Measurements from ENCODE around the gene SMG7. TPM values are rescaled to one million over a fixed set of nuclear protein-coding genes. Genes with fewer than 3 reads are reported as not detected.

The SMG7 gene
- total and polyA plus RNA-seq, 2 of the 4 experiments (the other 2 are of a cell fraction) = 18.1 to 22.6 TPM

DNA sequence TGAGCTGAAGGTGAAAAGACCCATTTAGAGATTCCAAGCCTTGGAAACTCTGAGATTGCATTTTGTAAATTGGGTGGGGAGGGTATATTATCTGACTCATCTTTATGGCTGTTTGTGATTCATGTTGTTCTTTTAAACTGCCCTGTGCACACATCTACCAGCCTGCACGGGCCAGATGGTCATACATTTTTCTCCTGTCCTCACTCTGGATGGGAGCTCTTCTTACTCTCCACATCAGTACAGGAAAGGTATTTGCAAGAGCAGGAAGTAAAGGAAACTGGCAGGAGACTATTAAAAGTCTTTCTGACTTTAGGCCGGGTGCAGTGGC is 39.8 kb upstream of the SMG7 start:
- dilution Hi-C loops (cut with HindIII; ENCODE audit: low sequenced_read_pairs, unreplicated experiment) = no loop called here
- Histone ChIP-seq H4K8ac (ENCODE audit: low read depth in 2 of 2, low read length in 2 of 2) (no peak overlapping the region), H3K4me1 (ENCODE audit: control insufficient read depth, insufficient read depth, low read length) (no peaks in the 10 kb centered on the region), H2AK9ac (replicated peaks; ENCODE audit: low read depth, low read length, poor library complexity) (no peak overlapping the region), H3K9me1 (ENCODE audit: insufficient read depth, low read length) (no peaks in the 10 kb centered on the region), H2BK5ac (ENCODE audit: low read depth, low read length, poor library complexity, severe bottlenecking) (no peak overlapping the region), H3K4me3 (ENCODE audit: insufficient read depth, low read depth, low read length) (no peak overlapping the region), H3K4ac (ENCODE audit: low read depth, low read length) (no peak overlapping the region), H4K20me1 (ENCODE audit: insufficient read depth, low read length) (no peaks in the 10 kb centered on the region), H3K14ac (replicated peaks; ENCODE audit: low read depth, low read length) (no peak overlapping the region), H4K91ac (ENCODE audit: insufficient read depth, low read depth, low read length) (no peak overlapping the region), H3K4me2 (ENCODE audit: low read depth, low read length) (no peak overlapping the region), H3K36me3 (ENCODE audit: control insufficient read depth, insufficient read depth, low read length) (no peaks in the 10 kb centered on the region), H3K9ac (ENCODE audit: low read depth, low read length) (no peak overlapping the region), H4K5ac (ENCODE audit: low read depth, low read length) (no peak overlapping the region), H2BK20ac (ENCODE audit: low read depth, low read length) (no peak overlapping the region), H3K18ac (ENCODE audit: low read depth, low read length) (no peak overlapping the region), H3K23ac (ENCODE audit: low read depth, low read length) (no peak overlapping the region), H2BK15ac (ENCODE audit: low read depth, low read length) (no peak overlapping the region), H3K27me3 (ENCODE audit: control insufficient read depth, insufficient read depth, low read length) (peaks cover 16% of the 10 kb centered on the region), H3K56ac (ENCODE audit: extremely low read depth, insufficient read depth, low read length) (no peak overlapping the region), H2BK120ac (ENCODE audit: low read depth, low read length) (no peak overlapping the region), H3K79me1 (ENCODE audit: low read depth in 1 of 2, low read length in 2 of 2) (no peaks in the 10 kb centered on the region), H3K9me3 (ENCODE audit: control insufficient read depth, insufficient read depth, low read length) (no peaks in the 10 kb centered on the region), H3K27ac (ENCODE audit: insufficient read depth, low read length) (no peak overlapping the region), H2AK5ac (ENCODE audit: low read depth, low read length) (no peak overlapping the region), H2AFZ (replicated peaks; ENCODE audit: low read length, poor library complexity) (no peak overlapping the region)
- ChIA-PET CTCF (no interaction called here), POLR2A (ENCODE audit: unreplicated experiment) (no interaction called here)
- TF ChIP-seq RAD21 (IDR thresholded peaks at IDR 0.05; ENCODE audit: low read length) = no peak
- no peak for TF ChIP-seq SMC3 (IDR thresholded peaks at IDR 0.05; ENCODE audit: low read depth, low read length)
- no peak for TF ChIP-seq NFE2L2 (IDR thresholded peaks at IDR 0.05; ENCODE audit: low read depth, low read length)
- no peak for TF ChIP-seq MAFK (IDR thresholded peaks at IDR 0.05; ENCODE audit: low read depth, low read length)
- TF ChIP-seq CHD1 (IDR thresholded peaks at IDR 0.05; ENCODE audit: low read depth, low read length) = no peak
- TF ChIP-seq MAZ (IDR thresholded peaks at IDR 0.05; ENCODE audit: borderline replicate concordance, low read depth, low read length) = no peak
- TF ChIP-seq RFX5 (IDR thresholded peaks at IDR 0.05; ENCODE audit: low read depth, low read length) = no peak
- no peak for TF ChIP-seq MXI1 (IDR thresholded peaks at IDR 0.05; ENCODE audit: borderline replicate concordance, low read depth, low read length)
- WGBS, 2 experiments (ENCODE audit: extremely low coverage in 2 of 2, insufficient read length in 1 of 2) = no CpG with 5 or more reads among the region's 2 CpGs
- DNase-seq (no peak), ATAC-seq (ENCODE audit: low read depth) (no peak)
- in situ Hi-C loops (cut with MboI; ENCODE audit: low sequenced_read_pairs) = no loop called here
- BruUV-seq (replicated peaks) = no TSS peak
- intact Hi-C loops (cut with micrococcal nuclease) = no loop called here

Data from IMR-90 (cell line).